ENCODE results near the gene SLC35D1. TPM values are rescaled to one million over a fixed set of nuclear protein-coding genes. Genes with fewer than 3 reads are reported as not detected.

SLC35D1 gene
- total and polyA plus RNA-seq, 2 of the 13 experiments (the other 11 are each of a cell fraction or from before 2014, with no cell fraction given): 12.4 to 41.5 TPM

DNA sequence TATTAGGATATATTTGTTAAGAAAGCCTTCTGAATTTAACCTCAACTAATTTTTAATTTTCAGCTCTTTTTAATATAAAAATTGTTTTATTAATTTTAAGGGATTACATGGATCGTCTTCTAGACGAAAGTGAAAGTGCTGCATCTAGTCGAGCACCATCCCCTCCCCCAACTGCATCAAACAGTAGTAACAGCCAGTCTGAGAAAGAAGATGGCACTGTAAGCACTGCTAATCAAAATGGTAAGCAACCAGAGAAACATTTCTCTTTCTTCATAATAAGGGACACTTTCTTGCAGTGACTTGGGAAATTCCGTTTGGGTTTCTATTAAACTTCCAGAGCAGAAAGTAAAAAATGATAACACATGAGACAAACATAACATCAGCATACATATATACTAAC is 72.3 kb downstream of the SLC35D1 start:
- intact Hi-C loops (cut with micrococcal nuclease; ENCODE audit: unreplicated experiment): no loop called here
- Histone ChIP-seq H3K4me1 (ENCODE audit: insufficient read depth, low read length) (peaks cover 15% of the 10 kb centered on the region), H2AFZ (ENCODE audit: low read length) (no peak overlapping the region), H3K9ac (ENCODE audit: insufficient read depth, low read depth, low read length) (no peak overlapping the region), H3K4me3 (replicated peaks in 1 of 3; ENCODE audit: insufficient read depth in 1 of 3, low read depth in 2 of 3, low read length in 3 of 3) (no peak overlapping the region), H3K27me3 (ENCODE audit: control insufficient read depth in 1 of 2, insufficient read depth in 2 of 2, low read length in 2 of 2) (no peaks in the 10 kb centered on the region), H3K27ac (ENCODE audit: extremely low read length, insufficient read depth, low read length) (no peak overlapping the region), H3K79me2 (ENCODE audit: insufficient read depth, low read length) (no peaks in the 10 kb centered on the region), H3K36me3 (replicated peaks in 1 of 2; ENCODE audit: control insufficient read depth in 1 of 2, insufficient read depth in 2 of 2, low read length in 2 of 2) (peaks cover 9 to 45% of the 10 kb centered on the region in 2 experiments), H4K20me1 (ENCODE audit: insufficient read depth, low read length) (no peaks in the 10 kb centered on the region), H3K9me3 (ENCODE audit: low read length) (no peaks in the 10 kb centered on the region), H3K4me2 (ENCODE audit: low read depth, low read length) (no peak overlapping the region)
- in situ Hi-C loops (cut with HindIII; ENCODE audit: extremely low pct_ligation_motif_present, low pct_unique_long_range_greater_than_20kb): no loop called here
- 89% methylated on average over 4 of the region's 4 CpGs for WGBS (ENCODE audit: low lambda C conversion rate)
- DNase-seq (ENCODE audit: low spot score): no peak
- BruUV-seq (replicated peaks): no TSS peak
- no peak for ATAC-seq
- no peak for TF ChIP-seq NFYC (CRISPR knock-in tag; IDR thresholded peaks at IDR 0.05)
- TF ChIP-seq CHD2 (IDR thresholded peaks at IDR 0.05; ENCODE audit: low read depth, low read length): no peak
- no peak for TF ChIP-seq ZNF558 (CRISPR knock-in tag; IDR thresholded peaks at IDR 0.05; ENCODE audit: borderline replicate concordance)
- no peak for FAIRE-seq
- POLR2A ChIA-PET: no interaction called here
- CTCF ChIA-PET (ENCODE audit: low intra/inter-chr PET ratio, low total read pairs): no interaction called here

DNA sequence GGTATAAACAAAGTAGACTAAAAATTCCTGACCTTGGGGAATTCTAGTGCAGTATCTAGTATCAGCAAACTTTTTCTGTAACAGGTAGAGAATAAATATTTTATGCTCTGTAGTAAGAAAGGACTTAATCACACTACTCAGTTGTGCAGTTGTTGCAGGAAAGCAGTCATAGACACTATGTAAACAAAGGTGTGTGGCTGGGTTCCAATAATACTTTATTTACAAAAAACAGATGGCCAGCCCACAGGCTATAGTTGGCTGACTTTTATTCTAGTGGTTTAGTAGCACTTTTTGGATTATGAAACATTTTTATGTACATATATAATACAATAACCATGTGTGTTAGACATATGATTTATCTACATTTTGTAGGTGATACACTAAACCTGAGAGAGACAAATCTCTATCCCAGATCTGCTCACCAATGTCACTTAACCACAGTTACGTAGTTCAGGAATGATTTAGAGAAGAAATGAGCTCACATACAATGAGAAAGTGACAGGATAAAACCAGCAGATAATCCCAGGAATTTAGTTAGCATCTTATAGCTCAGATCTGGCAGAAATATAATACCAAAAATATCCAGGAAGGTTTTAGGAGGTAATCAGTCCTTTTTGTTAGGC is 73.1 kb downstream of the SLC35D1 start:
- in situ Hi-C loops (cut with HindIII; ENCODE audit: extremely low pct_ligation_motif_present, low pct_unique_long_range_greater_than_20kb) (no loop called here), intact Hi-C loops (cut with micrococcal nuclease; ENCODE audit: unreplicated experiment) (no loop called here)
- H3K4me3 ChIP-seq (replicated peaks in 1 of 3; ENCODE audit: insufficient read depth in 1 of 3, low read depth in 2 of 3, low read length in 3 of 3): no peak overlapping the region
- H3K79me2 ChIP-seq (ENCODE audit: insufficient read depth, low read length): no peaks in the 10 kb centered on the region
- H3K4me2 ChIP-seq (ENCODE audit: low read depth, low read length): no peak overlapping the region
- BruUV-seq (replicated peaks): no TSS peak
- FAIRE-seq (no peak), DNase-seq (ENCODE audit: low spot score) (no peak), ATAC-seq (no peak)
- no peaks in the 10 kb centered on the region for H4K20me1 ChIP-seq (ENCODE audit: insufficient read depth, low read length)
- H3K9me3 ChIP-seq (ENCODE audit: low read length): no peaks in the 10 kb centered on the region
- 93% methylated on average over 1 of the region's 1 CpG for WGBS (ENCODE audit: low lambda C conversion rate)
- POLR2A ChIA-PET: no interaction called here
- no peak overlapping the region for H3K9ac ChIP-seq (ENCODE audit: insufficient read depth, low read depth, low read length)
- H3K27ac ChIP-seq (ENCODE audit: extremely low read length, insufficient read depth, low read length): no peak overlapping the region
- H3K4me1 ChIP-seq (ENCODE audit: insufficient read depth, low read length): peaks cover 15% of the 10 kb centered on the region
- CTCF ChIA-PET (ENCODE audit: low intra/inter-chr PET ratio, low total read pairs): no interaction called here
- H2AFZ ChIP-seq (ENCODE audit: low read length): no peak overlapping the region
- peaks cover 7 to 45% of the 10 kb centered on the region in 2 experiments for H3K36me3 ChIP-seq (replicated peaks in 1 of 2; ENCODE audit: control insufficient read depth in 1 of 2, insufficient read depth in 2 of 2, low read length in 2 of 2)
- no peaks in the 10 kb centered on the region for H3K27me3 ChIP-seq (ENCODE audit: control insufficient read depth in 1 of 2, insufficient read depth in 2 of 2, low read length in 2 of 2)
- TF ChIP-seq ZBTB20 (CRISPR knock-in tag; IDR thresholded peaks at IDR 0.05; ENCODE audit: borderline replicate concordance, low read depth) (no peak), ZNF350 (CRISPR knock-in tag; IDR thresholded peaks at IDR 0.05; ENCODE audit: borderline replicate concordance, low read depth) (no peak), ZNF207 (IDR thresholded peaks at IDR 0.05; ENCODE audit: borderline replicate concordance) (no peak), FOXA3 (CRISPR knock-in tag; IDR thresholded peaks at IDR 0.05) (peak; percentile 41; the same call in 1 of the 2 replicates), ERF (CRISPR knock-in tag; IDR thresholded peaks at IDR 0.05) (no peak)
- TF ChIP-seq, protein P1, sequence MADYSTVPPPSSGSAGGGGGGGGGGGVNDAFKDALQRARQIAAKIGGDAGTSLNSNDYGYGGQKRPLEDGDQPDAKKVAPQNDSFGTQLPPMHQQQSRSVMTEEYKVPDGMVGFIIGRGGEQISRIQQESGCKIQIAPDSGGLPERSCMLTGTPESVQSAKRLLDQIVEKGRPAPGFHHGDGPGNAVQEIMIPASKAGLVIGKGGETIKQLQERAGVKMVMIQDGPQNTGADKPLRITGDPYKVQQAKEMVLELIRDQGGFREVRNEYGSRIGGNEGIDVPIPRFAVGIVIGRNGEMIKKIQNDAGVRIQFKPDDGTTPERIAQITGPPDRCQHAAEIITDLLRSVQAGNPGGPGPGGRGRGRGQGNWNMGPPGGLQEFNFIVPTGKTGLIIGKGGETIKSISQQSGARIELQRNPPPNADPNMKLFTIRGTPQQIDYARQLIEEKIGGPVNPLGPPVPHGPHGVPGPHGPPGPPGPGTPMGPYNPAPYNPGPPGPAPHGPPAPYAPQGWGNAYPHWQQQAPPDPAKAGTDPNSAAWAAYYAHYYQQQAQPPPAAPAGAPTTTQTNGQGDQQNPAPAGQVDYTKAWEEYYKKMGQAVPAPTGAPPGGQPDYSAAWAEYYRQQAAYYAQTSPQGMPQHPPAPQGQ (CRISPR knock-in tag; IDR thresholded peaks at IDR 0.05; ENCODE audit: borderline replicate concordance): no peak
- TF ChIP-seq, protein P2, sequence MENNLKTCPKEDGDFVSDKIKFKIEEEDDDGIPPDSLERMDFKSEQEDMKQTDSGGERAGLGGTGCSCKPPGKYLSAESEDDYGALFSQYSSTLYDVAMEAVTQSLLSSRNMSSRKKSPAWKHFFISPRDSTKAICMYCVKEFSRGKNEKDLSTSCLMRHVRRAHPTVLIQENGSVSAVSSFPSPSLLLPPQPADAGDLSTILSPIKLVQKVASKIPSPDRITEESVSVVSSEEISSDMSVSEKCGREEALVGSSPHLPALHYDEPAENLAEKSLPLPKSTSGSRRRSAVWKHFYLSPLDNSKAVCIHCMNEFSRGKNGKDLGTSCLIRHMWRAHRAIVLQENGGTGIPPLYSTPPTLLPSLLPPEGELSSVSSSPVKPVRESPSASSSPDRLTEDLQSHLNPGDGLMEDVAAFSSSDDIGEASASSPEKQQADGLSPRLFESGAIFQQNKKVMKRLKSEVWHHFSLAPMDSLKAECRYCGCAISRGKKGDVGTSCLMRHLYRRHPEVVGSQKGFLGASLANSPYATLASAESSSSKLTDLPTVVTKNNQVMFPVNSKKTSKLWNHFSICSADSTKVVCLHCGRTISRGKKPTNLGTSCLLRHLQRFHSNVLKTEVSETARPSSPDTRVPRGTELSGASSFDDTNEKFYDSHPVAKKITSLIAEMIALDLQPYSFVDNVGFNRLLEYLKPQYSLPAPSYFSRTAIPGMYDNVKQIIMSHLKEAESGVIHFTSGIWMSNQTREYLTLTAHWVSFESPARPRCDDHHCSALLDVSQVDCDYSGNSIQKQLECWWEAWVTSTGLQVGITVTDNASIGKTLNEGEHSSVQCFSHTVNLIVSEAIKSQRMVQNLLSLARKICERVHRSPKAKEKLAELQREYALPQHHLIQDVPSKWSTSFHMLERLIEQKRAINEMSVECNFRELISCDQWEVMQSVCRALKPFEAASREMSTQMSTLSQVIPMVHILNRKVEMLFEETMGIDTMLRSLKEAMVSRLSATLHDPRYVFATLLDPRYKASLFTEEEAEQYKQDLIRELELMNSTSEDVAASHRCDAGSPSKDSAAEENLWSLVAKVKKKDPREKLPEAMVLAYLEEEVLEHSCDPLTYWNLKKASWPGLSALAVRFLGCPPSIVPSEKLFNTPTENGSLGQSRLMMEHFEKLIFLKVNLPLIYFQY (CRISPR knock-in tag; IDR thresholded peaks at IDR 0.05; ENCODE audit: borderline replicate concordance): no peak
